Midbrain (tissue), 1 donor: ENCODE measurements around the gene ARHGEF25.
A peak's percentile ranks its signal among the peaks of the same experiment; 100 is the strongest.
"Not testable (repeated sequence)": the region's sequence is repeated elsewhere in the genome, so short reads cannot be mapped to it uniquely, and the experiment has no call there.

Experiments
- DNase-seq: peaks from one replicate; lab custom pipeline; 2025; lab: John Stamatoyannopoulos, UW

The ARHGEF25 gene

DNA sequence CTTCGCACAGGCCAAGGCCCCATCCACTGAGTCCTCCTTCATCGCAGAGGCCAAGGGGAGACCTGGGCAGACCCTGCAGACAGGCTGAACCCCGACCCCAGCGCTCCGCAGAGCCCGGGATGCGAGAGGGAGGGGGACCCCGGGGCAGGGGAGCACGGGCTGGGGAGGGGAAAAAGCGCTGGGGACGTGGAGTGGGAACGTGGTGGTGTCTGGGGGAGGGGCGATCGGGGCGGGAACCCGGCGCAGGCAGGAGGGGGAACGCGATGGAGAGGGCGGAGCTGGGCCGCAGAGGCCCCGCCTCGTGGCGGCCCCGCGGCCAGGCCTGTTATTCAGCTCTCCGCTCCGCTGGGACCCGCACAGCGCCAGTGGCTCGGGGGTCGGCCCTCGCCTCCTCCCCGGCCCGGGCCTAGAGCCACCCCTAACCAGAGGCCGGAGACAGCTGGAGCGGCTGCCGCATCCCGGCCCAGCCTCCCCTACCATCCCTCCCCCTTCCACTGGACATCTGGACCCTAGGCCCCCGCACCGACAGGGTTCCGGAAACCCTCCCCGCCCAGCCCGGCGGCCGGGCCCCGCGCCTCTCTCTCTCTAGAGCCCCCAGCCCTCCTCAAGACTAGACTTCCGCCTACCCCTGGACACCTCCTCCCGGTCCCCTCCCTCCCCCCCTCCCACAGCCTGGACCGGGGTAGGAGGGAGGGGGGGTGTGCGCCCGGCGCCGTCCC lies at the start of gene ARHGEF25:
Gene ARHGEF25 (plus strand): TSS at position 328 of the 719 bp plus-strand sequence. CDS start 460 bp downstream, outside the sequence.
- peak; percentile 45 for DNase-seq

DNA sequence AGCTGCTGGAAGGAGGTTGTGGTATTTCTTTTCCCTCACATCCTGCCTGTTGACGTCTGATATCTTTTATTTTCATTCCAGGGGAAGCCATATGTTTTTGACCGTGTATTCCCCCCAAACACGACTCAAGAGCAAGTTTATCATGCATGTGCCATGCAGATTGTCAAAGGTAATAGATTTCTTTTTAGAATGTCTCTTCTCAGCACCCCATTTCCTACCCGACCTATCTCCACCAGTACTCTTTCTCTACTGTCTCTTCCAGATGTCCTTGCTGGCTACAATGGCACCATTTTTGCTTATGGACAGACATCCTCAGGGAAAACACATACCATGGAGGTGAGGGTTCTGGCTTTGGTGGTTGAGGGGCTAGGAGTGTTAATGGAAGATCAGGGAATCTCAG lies 47.9 kb upstream of the ARHGEF25 start:
- DNase-seq: no peak

DNA sequence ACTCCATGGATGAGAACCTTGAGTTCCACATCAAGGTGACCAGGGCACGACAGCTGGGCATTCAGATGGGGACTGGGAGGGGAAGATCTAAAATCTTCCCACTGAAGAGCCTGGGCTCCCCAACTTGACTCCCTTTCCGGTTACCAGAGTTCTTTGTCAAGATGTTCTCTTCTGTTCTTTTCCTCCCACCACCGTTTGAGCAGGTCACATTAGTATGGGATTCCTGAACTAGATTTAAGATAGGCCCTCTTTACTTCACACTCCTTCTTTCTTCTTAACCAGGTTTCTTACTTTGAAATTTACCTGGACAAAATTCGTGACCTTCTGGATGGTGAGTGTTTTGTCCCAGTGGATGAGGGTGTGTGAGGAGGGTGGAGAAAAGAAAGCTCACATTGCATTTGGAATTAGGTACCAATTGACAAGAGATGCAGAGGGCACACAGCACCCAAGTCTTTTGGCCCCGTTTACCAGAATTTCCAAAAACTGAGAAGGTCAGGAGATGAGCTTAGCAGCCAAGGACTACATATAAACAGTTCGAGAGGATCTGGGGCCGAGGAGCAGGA lies 47.0 kb upstream of the ARHGEF25 start:
- DNase-seq: no peak

DNA sequence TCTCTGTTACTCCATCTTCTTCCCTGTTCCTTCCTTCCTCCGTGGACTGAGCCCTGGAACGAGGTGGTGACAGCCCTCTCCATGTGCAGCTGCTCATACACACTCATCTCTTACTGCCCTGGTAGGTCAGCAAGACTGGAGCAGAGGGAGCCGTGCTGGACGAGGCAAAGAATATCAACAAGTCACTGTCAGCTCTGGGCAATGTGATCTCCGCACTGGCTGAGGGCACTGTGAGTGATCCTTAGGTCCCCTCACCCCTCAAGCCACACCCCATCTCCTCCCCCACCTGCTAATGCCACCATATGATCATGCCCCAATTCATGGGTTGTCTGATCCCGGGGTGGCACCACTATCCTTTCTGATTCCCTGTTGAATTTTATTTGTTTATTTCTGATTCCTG lies 42.4 kb upstream of the ARHGEF25 start:
- no peak for DNase-seq

DNA sequence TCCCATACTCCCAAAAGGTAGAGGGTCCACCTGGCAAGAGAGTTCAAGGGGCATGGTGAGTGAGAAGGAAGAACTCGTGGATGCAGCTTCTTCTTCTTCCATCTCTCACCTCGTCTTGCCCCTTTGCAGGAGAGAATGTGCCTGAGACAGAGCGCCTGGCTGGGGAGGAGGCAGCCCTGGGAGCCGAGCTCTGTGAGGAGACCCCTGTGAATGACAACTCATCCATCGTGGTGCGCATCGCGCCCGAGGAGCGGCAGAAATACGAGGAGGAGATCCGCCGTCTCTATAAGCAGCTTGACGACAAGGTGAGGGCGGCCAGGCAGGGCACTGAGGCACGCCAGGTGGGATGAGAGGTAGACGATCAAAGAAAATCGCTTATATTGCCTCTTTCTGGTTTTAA lies 41.4 kb upstream of the ARHGEF25 start:
- no peak for DNase-seq

DNA sequence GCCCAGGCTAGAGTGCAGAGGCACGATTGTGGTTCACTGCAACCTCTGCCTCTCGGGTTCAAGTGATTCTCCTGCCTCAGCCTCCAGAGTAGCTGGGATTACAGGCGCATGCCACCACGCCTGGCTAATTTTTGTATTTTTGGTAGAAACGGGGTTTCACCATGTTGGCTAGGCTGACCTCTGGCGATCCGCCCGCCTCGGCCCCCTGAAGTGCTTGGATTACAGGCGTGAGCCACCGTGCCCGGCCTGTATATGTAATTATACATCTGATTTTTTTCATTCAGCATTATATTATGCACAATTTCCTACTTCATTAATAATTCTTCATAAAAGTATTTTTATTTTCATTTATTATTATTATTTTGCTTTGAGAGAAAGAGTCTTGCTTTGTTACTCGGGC lies 40.8 kb upstream of the ARHGEF25 start:
- not testable (repeated sequence) for DNase-seq

DNA sequence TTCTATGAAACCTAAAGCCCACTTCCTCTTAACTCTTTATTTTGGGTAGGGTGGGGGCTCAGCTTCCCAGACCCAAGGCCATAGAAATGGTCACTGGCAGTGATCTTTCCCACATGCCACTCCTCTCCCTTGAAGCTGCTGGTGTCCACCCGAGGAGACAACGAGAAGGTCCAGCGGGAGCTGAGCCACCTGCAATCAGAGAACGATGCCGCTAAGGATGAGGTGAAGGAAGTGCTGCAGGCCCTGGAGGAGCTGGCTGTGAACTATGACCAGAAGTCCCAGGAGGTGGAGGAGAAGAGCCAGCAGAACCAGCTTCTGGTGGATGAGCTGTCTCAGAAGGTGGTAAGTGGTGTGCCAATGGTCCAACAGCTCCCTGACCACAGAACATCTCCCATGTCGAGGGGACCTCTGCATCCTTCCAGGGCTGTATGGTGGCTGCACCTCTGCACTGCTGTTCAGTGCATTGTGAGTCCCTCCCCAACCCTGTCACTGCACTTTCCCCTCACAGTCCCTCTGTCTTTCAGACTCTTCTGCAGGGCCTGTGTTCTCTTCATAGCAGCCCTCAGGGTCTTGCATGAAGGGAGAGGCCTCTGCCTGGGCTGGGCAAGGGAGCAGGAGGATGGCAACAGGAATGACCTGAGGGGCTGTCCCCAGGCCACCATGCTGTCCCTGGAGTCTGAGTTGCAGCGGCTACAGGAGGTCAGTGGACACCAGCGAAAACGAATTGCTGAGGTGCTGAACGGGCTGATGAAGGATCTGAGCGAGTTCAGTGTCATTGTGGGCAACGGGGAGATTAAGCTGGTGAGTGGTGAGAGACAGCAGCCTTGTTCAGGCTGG lies 39.1 kb upstream of the ARHGEF25 start:
- no peak for DNase-seq

DNA sequence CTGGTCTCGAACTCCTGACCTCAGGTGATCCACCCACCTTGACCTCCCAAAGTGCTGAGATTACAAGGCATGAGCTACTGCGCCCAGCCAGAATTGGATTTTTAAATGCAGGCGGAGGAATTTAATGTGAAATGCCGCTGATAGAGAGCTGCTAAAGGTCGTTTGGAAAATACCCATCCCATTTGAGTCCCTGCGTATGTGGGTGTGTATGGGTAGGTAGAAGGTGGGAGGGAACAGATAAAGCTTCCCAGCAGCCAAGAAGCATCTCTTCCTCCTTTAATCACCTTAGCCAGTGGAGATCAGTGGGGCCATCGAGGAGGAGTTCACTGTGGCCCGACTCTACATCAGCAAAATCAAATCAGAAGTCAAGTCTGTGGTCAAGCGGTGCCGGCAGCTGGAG lies 36.4 kb upstream of the ARHGEF25 start:
- no peak for DNase-seq

DNA sequence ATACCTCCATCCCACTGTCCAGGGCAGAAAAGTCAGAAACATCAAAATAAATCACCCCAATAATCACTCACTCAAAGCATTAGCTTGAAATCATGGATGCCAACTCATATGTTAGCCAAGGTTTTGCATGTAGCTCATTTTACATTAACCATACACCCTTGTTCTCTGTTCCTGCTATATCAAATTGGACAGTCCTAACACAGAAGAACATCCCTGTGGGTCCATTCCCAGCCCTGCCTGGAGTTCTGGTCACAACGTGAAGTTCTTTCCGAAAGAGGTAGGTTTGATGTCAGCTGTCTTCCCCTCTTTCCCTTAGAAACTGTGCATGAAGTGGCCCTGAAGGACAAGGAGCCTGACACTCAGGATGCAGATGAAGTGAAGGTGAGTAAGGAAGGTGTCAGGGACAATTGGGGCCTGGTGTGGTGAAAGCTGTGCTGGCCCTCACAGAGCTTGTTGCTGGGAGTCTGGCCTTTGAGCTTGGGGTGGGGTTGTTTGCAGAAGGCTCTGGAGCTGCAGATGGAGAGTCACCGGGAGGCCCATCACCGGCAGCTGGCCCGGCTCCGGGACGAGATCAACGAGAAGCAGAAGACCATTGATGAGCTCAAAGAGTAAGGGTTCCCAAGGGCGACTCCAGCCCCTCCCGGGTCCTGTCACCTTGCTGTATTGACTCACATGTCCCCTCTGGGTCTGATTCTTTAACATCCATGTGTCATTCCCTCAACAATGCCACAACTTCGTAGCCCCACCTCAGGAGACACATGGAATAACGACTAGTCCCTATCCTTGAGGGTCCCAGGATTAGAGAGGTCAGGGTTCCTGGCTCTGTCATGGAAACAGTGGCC lies 35.2 kb upstream of the ARHGEF25 start:
- no peak for DNase-seq

DNA sequence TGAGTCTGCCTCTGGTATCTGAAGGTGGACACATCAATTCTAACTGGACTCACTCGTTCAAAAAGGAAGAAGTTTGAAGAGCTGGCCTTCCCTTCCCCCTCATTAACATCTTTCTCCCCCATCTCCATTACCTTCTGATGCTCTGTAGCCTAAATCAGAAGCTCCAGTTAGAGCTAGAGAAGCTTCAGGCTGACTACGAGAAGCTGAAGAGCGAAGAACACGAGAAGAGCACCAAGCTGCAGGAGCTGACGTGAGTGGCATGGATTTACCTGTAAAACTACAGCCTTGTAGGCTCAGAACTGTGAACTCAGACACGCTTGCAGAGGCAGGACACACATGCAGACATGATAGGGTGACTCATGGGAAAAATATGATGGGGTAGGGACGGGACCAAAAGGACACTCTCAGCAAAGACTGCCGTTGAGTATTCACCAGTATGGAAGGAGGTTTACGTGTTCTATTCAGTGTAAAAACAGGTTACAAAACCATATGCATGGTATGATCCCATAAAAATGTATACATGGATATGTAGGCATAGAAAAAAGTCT lies 34.5 kb upstream of the ARHGEF25 start:
- no peak for DNase-seq

DNA sequence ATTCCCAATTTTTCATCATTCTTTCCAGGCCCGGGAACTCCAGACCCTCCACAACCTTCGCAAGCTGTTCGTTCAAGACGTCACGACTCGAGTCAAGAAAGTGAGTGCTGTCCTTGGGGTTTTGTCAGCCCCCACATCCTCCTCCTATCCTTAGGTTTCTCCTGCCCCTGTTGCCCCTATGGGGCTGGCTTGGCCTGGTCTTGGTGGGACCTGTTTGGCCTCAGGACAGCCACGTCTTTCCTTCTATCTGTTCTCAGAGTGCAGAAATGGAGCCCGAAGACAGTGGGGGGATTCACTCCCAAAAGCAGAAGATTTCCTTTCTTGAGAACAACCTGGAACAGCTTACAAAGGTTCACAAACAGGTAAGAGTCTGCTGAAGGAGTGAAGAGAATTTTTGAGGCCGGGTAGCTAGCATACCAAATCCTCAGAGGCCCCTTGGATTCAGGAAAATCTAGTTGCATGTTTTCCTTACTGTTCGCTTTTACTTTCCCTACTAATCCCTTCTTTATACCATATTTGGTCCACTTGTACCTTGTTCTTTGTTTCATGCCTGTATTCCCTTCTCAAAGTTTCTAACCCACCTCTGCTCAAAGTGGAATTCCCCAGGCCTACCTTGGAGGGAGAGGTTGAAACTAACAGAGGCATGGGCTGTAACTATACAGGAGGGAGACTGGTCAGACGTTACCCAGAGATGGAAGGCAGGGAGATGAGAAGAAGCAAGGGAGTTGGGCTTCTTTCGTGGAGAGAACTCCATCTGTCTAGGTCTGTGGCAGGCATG lies 33.1 kb upstream of the ARHGEF25 start:
- DNase-seq: no peak

DNA sequence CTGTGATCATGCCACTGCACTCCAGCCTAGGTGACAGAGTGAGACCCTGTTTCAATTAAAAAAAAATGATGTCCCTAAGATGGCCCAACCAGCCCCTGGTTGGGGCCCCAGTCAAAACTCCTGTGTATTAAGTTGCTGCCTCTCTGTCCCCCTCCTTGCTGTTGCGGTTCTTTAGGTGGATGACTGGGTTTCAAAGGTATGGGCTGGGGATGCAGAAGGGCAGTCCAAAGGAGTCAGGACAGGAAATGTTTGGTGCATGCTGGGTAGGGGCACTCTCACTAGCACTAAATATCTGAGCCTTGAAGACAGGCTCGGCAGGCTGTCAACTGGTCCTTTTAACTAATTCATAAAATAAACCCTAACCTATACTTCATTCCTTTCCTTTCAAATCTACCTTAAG lies 32.2 kb upstream of the ARHGEF25 start:
- DNase-seq: no peak

DNA sequence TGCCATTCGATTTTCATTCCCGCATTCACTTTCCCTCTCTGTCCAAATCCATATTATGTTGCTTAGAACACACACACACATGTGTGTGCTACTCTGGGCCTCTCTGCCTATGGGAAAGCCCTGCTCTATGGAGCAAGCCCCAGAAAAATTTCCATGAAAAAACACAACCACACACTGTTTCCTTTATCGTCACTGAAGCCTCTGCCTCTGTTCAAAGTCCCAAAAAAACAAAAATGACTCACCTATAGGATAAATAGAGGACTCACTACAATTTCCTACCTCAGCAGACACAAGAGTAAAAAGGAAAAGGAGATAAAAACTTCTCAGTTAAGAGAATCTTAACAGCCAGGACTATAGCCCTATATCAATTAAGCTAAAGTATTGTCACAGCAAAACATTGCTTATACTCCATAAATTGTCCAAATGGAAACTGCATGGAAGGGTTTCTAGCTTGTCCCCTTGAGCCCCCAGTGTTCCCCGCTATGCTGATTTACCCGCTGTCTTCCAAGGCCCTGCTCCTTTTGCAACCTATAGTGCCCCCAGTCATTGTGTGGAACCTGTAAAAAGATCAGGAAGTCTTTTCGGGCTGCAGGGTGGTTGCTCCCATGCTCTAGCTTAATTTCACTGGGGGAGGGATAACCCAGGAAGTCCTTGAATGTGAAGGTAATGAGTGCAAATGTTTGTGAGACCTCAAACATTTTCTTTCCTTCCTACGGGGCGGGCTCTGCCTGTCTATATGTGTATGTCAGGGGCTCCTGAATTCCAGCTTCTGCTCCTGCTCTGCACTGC lies 31.4 kb upstream of the ARHGEF25 start:
- no peak for DNase-seq

DNA sequence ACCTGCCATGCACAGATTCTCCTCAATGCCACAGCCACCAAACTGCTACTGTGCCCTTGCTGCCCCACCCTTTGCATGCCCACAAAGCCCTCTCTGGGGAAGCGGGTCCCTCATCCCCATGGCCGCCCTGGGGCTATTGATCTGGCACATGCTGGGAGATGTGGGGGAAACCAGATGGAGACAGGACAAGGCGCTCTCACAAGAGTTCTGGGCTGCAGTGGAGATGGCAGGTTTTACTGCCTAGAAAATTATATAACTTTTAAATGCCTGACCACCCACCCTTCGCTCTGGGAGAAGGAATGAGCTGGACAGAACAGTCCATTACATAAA lies 30.8 kb upstream of the ARHGEF25 start:
- no peak for DNase-seq

DNA sequence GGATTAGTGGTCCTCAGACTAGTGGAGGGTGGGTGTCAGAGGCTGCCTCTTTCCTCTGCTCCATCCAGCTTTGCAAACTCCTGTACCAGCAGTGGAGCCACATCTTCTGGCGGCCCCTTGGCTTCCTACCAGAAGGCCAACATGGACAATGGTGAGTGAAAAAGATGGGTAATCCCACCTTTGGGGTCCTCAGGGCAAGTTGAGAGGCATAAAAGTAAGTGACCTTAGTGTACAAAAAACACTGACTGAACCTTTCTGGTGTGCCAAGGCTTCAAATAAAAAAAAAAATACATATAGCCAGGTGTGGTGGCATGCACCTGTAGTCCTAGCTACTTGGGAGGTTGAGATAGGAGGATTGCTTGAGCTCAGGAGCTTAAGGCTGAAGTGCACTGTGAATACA lies 29.4 kb upstream of the ARHGEF25 start:
- DNase-seq: no peak

DNA sequence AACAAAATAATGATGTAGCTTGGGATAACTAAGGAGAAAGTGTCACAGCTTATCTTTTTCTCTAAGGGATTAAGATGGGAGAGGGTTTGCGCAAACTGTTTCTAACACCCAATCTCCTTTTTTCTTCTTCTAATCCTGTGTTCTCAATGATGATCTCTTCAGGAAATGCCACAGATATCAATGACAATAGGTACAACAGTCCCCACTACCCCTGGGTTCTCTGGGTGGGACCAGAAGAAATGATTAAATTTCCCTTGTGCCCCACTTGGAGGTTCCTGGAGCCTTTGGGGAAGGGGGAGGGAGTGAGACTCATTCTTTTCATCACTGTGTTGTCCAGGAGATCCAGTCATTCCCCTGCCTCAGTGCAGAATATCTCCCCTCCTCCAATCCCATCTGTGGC lies 28.8 kb upstream of the ARHGEF25 start:
- DNase-seq: no peak

DNA sequence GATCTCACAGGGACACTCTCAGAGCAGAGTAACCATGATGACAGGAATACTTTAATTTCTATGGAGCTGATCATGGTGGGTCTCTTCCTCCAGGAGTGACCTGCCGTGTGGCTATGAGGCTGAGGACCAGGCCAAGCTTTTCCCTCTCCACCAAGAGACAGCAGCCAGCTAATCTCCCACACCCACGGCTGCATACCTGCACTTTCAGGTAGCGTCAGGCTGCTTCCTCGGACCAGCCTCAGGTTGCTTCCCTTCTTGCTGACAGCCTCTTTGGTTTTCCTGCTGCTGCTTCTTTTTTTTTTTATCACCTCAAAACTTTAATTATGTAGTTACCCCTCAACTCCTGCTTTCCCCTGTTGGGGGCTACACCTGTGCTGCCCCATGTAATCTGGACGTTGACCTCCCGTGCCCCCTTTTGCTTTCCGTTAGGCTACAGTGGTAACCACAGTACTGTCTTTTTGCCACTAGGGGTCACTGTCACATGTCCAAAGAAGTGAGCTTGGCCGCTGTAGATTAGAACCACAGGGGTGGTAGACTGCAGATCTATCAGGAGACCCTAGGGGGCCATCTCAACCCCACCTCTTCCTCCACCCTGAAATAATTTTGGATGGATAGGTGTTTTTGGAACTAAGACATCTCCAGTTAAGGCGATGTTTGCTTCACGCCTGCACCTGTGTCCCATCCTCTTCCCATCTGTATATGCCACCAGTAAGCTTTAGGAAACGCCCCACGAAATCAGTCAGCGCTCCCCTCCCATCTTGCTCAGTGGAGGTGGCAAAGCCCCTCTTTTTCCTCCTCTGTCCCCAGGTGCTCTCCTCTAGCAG lies 28.0 kb upstream of the ARHGEF25 start:
- DNase-seq: peak; percentile 76

DNA sequence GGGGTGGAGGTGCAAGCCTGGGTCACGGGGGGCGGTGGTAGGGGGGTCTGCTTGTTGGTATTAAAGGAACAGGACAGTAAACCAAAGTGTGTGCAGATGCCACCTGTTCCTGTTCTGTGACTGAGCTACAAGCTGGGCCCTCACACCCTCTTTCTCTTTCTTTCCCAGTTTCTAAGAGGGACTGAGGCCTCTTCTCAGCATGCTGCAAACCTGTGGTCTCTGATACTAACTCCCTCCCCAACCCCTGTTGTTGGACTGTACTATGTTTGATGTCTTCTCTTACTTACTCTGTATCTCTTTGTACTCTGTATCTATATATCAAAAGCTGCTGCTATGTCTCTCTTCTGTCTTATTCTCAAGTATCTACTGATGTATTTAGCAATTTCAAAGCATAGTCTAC lies 27.2 kb upstream of the ARHGEF25 start:
- DNase-seq: no peak

DNA sequence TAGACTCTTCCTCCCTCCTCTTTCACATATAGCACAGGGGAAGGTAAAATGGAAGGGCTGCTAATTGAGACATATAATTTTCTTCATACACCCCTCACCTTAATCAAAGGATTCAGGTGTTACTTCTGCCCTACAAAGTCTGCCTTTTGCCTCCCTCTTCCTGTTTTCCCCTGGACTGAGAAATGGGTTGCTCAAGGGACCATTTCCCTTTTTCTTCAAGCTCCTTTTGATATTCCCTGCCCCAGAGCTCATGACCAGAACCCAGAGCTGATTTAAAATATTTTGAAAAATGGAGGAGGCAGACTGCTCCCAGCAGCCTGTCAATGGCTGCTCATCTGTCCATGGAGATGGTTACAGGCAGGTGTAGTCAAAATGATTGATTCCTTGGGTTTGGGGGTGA lies 26.5 kb upstream of the ARHGEF25 start:
- DNase-seq: no peak

DNA sequence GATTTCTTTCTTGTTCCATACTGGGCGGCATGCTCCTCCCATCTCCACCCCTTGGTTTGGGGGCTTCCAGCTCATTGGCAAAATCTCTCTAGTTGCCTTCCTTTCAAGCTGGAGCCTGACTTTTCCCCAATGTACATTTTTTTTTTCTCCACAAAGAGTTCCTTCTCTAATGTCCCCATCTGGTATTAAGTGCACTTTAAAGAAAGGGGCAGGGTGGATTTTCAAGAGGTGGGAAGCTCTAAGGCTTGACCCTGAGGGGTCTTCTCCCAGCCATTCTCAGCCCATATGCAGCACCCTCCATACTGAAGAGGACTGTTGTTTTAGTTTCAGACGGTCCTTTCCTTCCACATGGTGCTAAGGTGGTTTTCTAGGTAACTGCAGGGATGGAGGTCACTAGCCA lies 26.1 kb upstream of the ARHGEF25 start:
- no peak for DNase-seq
